ENCODE results near the gene MTAP. TPM values are rescaled to one million over a fixed set of nuclear protein-coding genes. Genes with fewer than 3 reads are reported as not detected.

The MTAP gene
- total RNA-seq, 4 donors from 2014 or later, result 20.4 to 50.2 (median 30.4) TPM

- H3K4me1 ChIP-seq, result peaks cover 0 to 42% (median 15%) of the 10 kb centered on the region in 4 donors
- H3K9me3 ChIP-seq, result no peaks in the 10 kb centered on the region
- DNase-seq (ENCODE audit: low spot score in 2 of 2), result peak; percentile 44 to 59
- no peak for TF ChIP-seq EP300 (IDR thresholded peaks at IDR 0.05)
- no peak for TF ChIP-seq POLR2A (IDR thresholded peaks at IDR 0.05)
- no peak for TF ChIP-seq CTCF (IDR thresholded peaks at IDR 0.05)
- H3K27ac ChIP-seq, result peak overlapping the region; percentile 87 to 97 (median 90)
- peaks cover 0 to 3% of the 10 kb centered on the region in 2 donors for H3K27me3 ChIP-seq
- no peaks in the 10 kb centered on the region for H3K36me3 ChIP-seq
- H3K4me3 ChIP-seq, result peak overlapping the region; percentile 83 to 89 (median 86)
- WGBS, 2 donors, result 8 to 10% methylated on average over 37 of the region's 37 CpGs
These were observed 586 bp upstream of the MTAP start for GRCh38 chr9:21801683-21802417.

GRCh38 chr9:21803649-21804048 is 1.2 kb downstream of the MTAP start:
- no peaks in the 10 kb centered on the region for H3K9me3 ChIP-seq
- peaks cover 0 to under 1% (median 0%) of the 10 kb centered on the region in 3 donors for H3K36me3 ChIP-seq
- DNase-seq (ENCODE audit: low spot score in 2 of 2), result no peak
- peak overlapping the region; percentile 87 to 97 (median 90) for H3K27ac ChIP-seq
- H3K4me1 ChIP-seq, result peaks cover 0 to 54% (median 15%) of the 10 kb centered on the region in 4 donors
- 33 to 38% methylated on average over 10 of the region's 10 CpGs for WGBS, 2 donors
- no peaks in the 10 kb centered on the region for H3K27me3 ChIP-seq
- peak overlapping the region; percentile 83 to 89 (median 86) for H3K4me3 ChIP-seq
- TF ChIP-seq POLR2A (IDR thresholded peaks at IDR 0.05) (no peak), CTCF (IDR thresholded peaks at IDR 0.05) (no peak), EP300 (IDR thresholded peaks at IDR 0.05) (no peak)

- H3K27me3 ChIP-seq, result no peaks in the 10 kb centered on the region
- peak overlapping the region in 1 of 4 donors; percentile 89 for H3K4me3 ChIP-seq
- peaks cover 0 to 7% (median 0%) of the 10 kb centered on the region in 3 donors for H3K36me3 ChIP-seq
- H3K27ac ChIP-seq, result peak overlapping the region in 1 of 4 donors; percentile 94
- WGBS, 2 donors, result 85 to 87% methylated on average over 2 of the region's 2 CpGs
- no peak for TF ChIP-seq CTCF (IDR thresholded peaks at IDR 0.05)
- no peak for TF ChIP-seq POLR2A (IDR thresholded peaks at IDR 0.05)
- TF ChIP-seq EP300 (IDR thresholded peaks at IDR 0.05), result no peak
- H3K9me3 ChIP-seq, result no peaks in the 10 kb centered on the region
- DNase-seq (ENCODE audit: low spot score in 2 of 2), result no peak
- peaks cover 0 to 56% (median 15%) of the 10 kb centered on the region in 4 donors for H3K4me1 ChIP-seq
These were observed 1.9 kb downstream of the MTAP start for GRCh38 chr9:21804331-21804730.

GRCh38 chr9:21804791-21805190 is 2.4 kb downstream of the MTAP start:
- TF ChIP-seq POLR2A (IDR thresholded peaks at IDR 0.05) (no peak), EP300 (IDR thresholded peaks at IDR 0.05) (no peak), CTCF (IDR thresholded peaks at IDR 0.05) (no peak)
- Histone ChIP-seq H3K4me3 (no peak overlapping the region), H3K4me1 (peaks cover 0 to 60% (median 15%) of the 10 kb centered on the region in 4 donors), H3K36me3 (peaks cover 0 to 12% (median 0%) of the 10 kb centered on the region in 3 donors), H3K27ac (no peak overlapping the region), H3K9me3 (no peaks in the 10 kb centered on the region), H3K27me3 (no peaks in the 10 kb centered on the region)
- DNase-seq (ENCODE audit: low spot score in 2 of 2), result no peak

GRCh38 chr9:21806644-21807043 is 4.2 kb downstream of the MTAP start:
- 98 to 100% methylated on average over 4 of the region's 4 CpGs for WGBS, 2 donors
- no peak overlapping the region for H3K4me3 ChIP-seq
- no peak for TF ChIP-seq CTCF (IDR thresholded peaks at IDR 0.05)
- TF ChIP-seq POLR2A (IDR thresholded peaks at IDR 0.05), result no peak
- TF ChIP-seq EP300 (IDR thresholded peaks at IDR 0.05), result no peak
- peaks cover 0 to 29% (median 0%) of the 10 kb centered on the region in 3 donors for H3K36me3 ChIP-seq
- peaks cover 0 to 62% (median 14%) of the 10 kb centered on the region in 4 donors for H3K4me1 ChIP-seq
- no peaks in the 10 kb centered on the region for H3K9me3 ChIP-seq
- no peaks in the 10 kb centered on the region for H3K27me3 ChIP-seq
- no peak for DNase-seq (ENCODE audit: low spot score in 2 of 2)
- H3K27ac ChIP-seq, result no peak overlapping the region
